GM19351 (cell line): ENCODE results near the gene THY1.

Source experiments
- ATAC-seq: cut with Tn5 transposase; IDR thresholded peaks from one replicate; pipeline ENCODE4 v1.9.1; 2021; ENCODE audit warnings: mild to moderate bottlenecking, moderate library complexity; ENCODE audit not compliant: unreplicated experiment

Gene THY1

DNA sequence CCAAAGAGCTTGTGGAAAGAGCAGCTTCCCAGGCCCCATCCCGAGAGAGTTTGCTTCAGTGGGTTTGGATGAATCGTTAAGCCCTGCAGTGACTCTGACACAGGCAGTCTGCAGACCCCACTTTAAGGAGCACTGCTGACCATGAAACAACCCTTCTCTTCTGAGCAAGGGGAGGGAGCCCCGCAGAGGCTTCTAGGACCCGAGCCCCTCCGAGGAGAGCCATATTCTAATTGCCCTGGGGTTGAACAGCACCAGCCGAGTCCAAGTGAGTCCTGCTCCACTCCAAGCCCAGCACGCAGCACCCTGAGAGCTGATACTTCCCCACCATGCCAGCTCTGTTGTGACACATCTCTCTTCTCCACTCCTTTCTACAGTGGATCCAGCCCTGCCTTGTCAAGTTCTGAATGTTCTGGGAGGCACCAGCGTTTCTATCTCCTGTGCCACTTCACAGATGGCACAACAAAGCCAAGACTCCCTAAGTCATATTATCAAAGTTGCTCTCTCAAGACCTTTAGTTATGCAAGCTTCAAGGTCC lies 51.8 kb downstream of the THY1 start:
- no peak for ATAC-seq

DNA sequence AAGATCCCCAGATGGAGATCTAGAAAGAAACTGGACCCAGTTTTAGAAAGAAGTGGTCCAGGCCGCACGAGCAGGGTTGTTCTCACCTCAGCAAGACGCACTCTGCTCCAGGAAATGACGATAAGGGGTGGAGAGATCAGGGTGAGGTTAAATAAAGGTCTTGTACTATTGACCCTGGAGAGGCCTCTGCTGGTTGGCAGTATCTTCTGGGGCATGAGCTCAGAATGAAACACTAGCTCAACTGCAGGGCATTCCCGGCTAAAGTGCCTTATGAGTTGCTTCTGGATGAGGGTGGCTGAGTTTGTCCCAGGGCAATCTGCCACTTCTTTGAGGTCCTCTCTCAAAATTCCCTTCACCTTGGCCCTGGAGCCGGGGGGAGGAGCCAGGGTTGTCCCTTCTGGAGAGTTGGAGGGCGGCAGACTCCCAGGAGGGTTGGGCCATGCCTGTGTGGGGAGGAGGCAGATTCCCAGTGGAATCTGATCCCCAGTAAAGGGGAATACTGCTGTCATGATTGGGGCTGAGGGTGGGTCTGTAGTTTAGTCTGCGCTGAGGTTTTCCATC lies 52.4 kb downstream of the THY1 start:
- no peak for ATAC-seq

DNA sequence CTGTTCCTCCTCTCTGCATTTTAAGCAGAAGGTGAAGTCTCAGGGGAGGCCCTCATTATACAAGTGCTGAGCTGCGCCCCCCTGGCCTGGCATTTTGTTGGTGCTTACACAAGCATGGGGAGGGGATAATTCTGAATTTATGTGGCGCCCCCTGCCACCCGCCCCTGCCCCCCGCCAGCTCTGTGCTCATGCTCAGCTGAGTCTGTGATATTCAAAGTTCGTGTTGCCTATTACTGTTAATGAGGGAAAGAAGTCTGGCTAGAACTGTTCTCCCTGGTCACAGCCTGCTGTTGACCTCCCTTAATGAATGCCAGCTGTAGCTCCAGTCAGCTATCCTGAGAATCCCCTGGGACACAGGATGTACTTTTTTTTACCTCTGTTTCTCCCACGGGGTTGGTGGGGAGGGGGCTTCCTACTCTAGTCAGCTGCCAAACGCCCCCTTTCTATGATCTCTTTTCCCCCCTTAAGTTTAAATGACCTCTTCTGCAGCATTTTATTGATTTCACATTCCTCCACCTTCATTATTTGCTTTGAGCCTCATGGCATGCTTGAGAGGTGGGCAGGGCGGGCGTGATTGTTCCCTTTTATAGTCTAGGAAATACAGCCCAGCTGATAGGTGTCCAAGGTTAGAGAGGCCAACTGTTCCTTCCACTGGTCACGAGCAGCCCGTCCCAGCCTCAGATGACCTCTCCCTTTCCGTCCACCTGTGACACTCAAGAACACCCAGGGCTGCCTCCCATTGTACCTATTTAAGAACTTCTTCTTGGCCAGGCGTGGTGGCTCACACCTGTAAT lies 53.6 kb downstream of the THY1 start:
- ATAC-seq, result no peak

DNA sequence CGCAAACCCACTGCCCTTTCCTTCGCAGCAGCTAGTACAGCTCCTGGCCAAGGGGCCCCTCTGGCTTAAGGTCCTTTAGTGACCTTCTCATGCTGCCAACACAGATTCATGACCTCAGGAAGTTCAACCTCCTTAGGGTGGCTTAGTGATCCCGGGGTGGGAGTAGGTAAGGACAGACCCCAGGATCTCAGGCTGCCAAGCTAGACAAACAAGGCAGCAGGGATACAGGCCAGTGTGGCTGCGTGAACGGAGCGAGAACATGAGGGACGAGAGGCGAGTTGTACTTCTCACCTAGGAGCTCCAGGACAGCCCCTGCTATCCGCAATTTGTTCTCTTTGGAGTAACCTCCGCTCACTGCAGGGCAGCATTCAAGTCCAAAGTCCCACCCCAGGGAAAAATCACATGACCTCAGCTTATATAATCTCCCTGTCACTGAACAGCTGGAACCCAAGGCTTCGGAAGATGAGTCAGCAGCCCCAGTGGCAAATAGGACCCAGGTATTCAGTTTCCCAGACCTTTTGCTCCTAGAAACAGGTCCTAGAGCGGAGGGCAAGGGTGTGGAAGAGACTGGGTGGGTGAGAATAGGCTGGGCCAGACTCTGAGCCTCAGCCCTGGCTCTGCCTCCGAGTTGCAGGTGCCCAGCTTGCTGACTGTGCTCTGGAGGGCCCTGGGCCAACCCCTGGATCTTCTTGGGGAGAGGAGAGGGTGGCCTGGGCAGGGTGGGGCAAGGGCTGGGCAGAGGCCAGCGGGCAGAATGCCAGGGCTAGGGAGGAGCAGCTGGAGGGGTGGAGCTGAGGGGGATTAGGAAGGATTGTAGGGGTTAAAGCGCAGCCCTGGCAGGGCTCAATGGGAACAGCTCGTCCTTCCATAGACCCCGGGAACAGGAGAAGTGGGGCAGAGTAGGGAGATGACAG lies 54.6 kb downstream of the THY1 start:
- ATAC-seq, result no peak

DNA sequence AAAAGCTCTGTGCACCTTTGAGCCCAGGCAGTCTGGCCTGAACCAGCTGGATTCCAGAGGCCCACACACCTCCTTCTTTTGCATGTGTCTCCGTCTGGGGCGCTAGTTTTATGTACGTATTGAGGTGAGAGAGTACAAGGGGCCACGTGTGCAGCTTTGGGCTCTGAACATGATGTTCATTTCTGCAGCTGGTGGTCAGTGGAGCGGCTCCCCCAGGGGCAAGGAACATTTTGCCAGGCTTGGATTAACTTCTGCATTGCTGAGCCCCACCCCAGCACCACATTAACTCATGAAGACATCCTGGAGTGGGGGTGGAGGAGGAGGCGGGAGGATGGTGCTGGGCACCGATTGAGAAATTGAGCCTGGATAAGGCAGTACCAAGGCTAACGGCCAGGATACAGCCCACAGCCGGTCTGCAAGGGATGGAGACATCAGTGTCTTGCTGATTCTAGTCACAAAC lies 55.3 kb downstream of the THY1 start:
- no peak for ATAC-seq
